H1 (cell line): Measurements from ENCODE around the gene MANBA.

Source experiments
- CHD2 ChIP-seq: IDR thresholded peaks from 2 replicates; pipeline ENCODE4 v1.6.1; 2012; ENCODE audit warnings: low read length, improper control_type of control experiment
- CHD7 ChIP-seq: fragments of 300-600 bp; sonication (generic); IDR thresholded peaks from 2 replicates; pipeline ENCODE4 v1.7.1; 2012; ENCODE audit warnings: low read length, moderate library complexity, mild to moderate bottlenecking, inconsistent platforms; ENCODE audit not compliant: insufficient replicate concordance
- CTCF ChIP-seq, 3 experiments: IDR thresholded peaks; 1 replicate in 2 of 3; 2 replicates in 1 of 3; pipeline versions ENCODE4 v1.5.1 to v1.6.1; 2011; ENCODE audit warnings: low read length in 3 of 3, mild to moderate bottlenecking in 3 of 3, inconsistent platforms in 2 of 3, low read depth in 1 of 3, moderate library complexity in 1 of 3; ENCODE audit not compliant: insufficient read depth in 1 of 3; ENCODE audit errors: control extremely low read depth in 1 of 3
- EP300 ChIP-seq, 2 experiments: IDR thresholded peaks; 1 replicate in 1 of 2; 2 replicates in 1 of 2; pipeline ENCODE4 v1.6.1; 2011 to 2012; ENCODE audit warnings: low read depth in 2 of 2, low read length in 2 of 2, mild to moderate bottlenecking in 2 of 2, borderline replicate concordance in 1 of 2, inconsistent platforms in 1 of 2, moderate library complexity in 1 of 2
- KDM5A ChIP-seq: fragments of 200-600 bp; IDR thresholded peaks from 2 replicates; pipeline ENCODE4 v1.7.1; 2012; ENCODE audit warnings: mild to moderate bottlenecking, low read length, inconsistent platforms, mixed read lengths
- MAFK ChIP-seq: IDR thresholded peaks from 2 replicates; pipeline ENCODE4 v1.6.1; 2012; ENCODE audit warnings: low read depth, mild to moderate bottlenecking, improper control_type of control experiment, low read length
- POLR2AphosphoS5 ChIP-seq: IDR thresholded peaks from 2 replicates; pipeline ENCODE4 v1.6.1; 2011; ENCODE audit warnings: low read depth, low read length
- POU5F1 ChIP-seq: IDR thresholded peaks from 2 replicates; pipeline ENCODE4 v1.6.1; 2011; ENCODE audit warnings: low read depth, mild to moderate bottlenecking, low read length, moderate library complexity

- TF ChIP-seq EP300 (IDR thresholded peaks at IDR 0.05; ENCODE audit: borderline replicate concordance in 1 of 2, low read depth in 2 of 2, low read length in 2 of 2) (no peak), CTCF (IDR thresholded peaks at IDR 0.05; ENCODE audit: control extremely low read depth in 1 of 3, insufficient read depth in 1 of 3, low read depth in 1 of 3, low read length in 3 of 3) (no peak), KDM5A (no peak), POLR2AphosphoS5 (no peak), MAFK (no peak), CHD7 (no peak), POU5F1 (no peak), CHD2 (no peak)
Measured at GRCh38 chr4:102787944-102788343, 27.2 kb upstream of the MANBA start.
